IMR-90 (cell line): ENCODE results near the gene NEK9.

ENCODE experiments used
- BHLHE40 ChIP-seq: fragments of 150-350 bp; IDR thresholded peaks from 2 replicates; pipeline ENCODE4 v1.6.1; 2016; ENCODE audit warnings: mild to moderate bottlenecking, low read depth, low read length
- CEBPB ChIP-seq: IDR thresholded peaks from 2 replicates; pipeline ENCODE4 v1.6.1; 2012; ENCODE audit warnings: low read depth, low read length, improper control_type of control experiment
- POLR2A ChIP-seq: IDR thresholded peaks from 2 replicates; pipeline ENCODE4 v1.6.1; 2012; ENCODE audit warnings: mild to moderate bottlenecking, low read depth, low read length
- TF ChIP-seq, protein P1 (sequence below): fragments of 150-350 bp; IDR thresholded peaks from 2 replicates; pipeline ENCODE4 v1.6.1; 2017; ENCODE audit warnings: mild to moderate bottlenecking, antibody characterized with exemption, low read length, low read depth
- TF ChIP-seq, protein P2 (sequence below): conservative IDR thresholded peaks from 2 replicates; pipeline ENCODE4 v1.5.1; 2012; ENCODE audit warnings: mild to moderate bottlenecking, low read depth, low read length, improper control_type of control experiment

DNA sequence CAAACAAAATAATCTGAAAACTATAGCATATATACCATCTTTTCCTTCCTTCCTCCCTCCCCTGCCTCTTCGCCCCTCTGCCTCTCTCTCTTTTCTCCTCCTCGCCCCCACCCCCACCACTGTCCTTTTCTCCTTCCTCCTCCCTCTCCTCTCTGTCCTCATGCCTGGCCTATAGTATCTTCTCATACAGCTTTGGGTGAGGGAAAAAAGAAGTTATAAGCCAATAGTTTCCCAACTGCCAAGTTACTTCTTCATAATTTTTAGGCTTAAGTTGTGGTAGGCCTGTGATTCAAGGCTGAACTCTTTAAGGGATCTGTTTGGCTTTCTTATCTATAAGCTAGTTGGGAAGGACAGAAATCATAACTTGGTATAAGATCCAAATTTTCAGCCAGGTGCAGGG is 40.5 kb upstream of the NEK9 start:
- TF ChIP-seq, protein P1, sequence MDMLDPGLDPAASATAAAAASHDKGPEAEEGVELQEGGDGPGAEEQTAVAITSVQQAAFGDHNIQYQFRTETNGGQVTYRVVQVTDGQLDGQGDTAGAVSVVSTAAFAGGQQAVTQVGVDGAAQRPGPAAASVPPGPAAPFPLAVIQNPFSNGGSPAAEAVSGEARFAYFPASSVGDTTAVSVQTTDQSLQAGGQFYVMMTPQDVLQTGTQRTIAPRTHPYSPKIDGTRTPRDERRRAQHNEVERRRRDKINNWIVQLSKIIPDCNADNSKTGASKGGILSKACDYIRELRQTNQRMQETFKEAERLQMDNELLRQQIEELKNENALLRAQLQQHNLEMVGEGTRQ, result no peak
- TF ChIP-seq, protein P2, sequence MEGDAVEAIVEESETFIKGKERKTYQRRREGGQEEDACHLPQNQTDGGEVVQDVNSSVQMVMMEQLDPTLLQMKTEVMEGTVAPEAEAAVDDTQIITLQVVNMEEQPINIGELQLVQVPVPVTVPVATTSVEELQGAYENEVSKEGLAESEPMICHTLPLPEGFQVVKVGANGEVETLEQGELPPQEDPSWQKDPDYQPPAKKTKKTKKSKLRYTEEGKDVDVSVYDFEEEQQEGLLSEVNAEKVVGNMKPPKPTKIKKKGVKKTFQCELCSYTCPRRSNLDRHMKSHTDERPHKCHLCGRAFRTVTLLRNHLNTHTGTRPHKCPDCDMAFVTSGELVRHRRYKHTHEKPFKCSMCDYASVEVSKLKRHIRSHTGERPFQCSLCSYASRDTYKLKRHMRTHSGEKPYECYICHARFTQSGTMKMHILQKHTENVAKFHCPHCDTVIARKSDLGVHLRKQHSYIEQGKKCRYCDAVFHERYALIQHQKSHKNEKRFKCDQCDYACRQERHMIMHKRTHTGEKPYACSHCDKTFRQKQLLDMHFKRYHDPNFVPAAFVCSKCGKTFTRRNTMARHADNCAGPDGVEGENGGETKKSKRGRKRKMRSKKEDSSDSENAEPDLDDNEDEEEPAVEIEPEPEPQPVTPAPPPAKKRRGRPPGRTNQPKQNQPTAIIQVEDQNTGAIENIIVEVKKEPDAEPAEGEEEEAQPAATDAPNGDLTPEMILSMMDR, result no peak
- TF ChIP-seq CEBPB, result no peak
- TF ChIP-seq POLR2A, result no peak
- no peak for TF ChIP-seq BHLHE40
